HG03175 (cell line): ENCODE results near the gene AGPAT3.

Experiments used
- ATAC-seq: cut with Tn5 transposase; IDR thresholded peaks from one replicate; pipeline ENCODE4 v1.9.1; 2021; ENCODE audit warnings: mild to moderate bottlenecking, moderate library complexity; ENCODE audit not compliant: unreplicated experiment

Gene AGPAT3

DNA sequence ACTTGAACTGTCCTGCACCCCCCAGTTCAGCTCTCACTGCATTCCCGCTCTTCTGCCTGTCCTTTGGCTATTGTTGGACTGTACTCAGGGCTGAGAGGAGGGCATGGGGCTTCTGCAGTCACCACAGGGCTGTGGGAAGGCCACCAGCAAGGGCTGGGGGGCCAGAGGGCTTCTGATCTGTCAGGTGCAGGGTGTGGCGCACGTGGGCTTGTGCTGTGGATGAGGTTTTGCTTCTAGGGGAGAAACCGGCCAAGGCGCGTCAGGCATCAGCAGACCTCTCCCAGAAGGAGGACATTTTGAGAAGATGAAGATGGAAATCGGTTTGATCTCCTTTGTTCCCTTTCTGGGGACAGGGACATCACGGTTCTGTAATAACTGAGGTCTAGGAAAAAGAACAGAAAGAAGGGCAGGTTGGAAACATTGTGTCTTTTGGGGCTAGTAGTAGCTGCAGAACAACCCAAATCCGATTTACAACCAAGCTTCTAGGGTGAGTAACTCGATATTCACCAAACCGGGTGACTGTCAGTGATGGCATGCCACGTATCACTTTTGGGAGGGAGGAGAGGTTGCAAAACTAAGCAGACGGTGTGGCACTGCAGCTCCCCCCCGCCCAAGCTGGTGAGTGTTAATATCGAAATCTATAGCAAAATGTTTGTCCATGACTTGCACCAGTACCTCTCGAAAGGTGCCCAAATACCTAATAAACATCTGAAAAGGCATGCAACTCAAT lies 40.9 kb downstream of the AGPAT3 start:
- ATAC-seq = no peak

DNA sequence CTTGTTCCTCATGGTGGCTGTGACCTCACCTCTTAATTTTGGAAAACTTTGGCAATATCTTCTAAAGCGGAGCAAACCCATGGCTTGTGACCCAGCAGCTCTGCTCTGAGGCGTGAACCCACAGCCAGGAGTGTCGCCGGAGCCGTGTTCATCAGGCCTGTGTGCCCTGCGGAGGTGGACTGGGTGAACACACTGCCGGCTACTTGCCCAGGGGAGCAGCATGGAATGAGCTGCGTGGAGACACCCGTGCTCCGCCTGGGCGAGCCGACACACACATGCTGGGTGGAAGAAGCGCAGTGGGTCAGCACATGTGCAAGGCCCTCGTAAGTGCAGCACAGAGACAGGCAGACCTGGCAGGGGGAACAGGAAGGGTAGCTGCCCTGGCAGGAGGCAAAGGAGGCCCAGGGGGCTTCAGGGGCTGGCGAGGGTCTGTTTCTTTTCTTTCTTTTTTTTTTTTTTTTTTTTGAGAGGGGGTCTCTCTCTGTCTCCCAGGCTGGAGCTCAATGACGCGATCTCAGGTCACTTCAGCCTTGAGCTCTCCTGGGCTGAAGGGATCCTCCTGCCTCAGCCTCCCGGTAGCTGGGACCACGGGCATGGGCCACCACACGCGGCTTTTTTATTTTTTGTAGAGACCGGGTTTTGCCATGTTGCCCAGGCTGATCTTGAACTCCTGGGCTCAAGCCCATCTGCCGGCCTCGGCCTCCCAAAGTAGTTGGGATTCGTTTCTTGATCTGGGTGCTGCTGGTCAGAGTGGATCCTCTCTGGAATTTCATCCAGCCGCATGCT lies 41.8 kb downstream of the AGPAT3 start:
- ATAC-seq = no peak

DNA sequence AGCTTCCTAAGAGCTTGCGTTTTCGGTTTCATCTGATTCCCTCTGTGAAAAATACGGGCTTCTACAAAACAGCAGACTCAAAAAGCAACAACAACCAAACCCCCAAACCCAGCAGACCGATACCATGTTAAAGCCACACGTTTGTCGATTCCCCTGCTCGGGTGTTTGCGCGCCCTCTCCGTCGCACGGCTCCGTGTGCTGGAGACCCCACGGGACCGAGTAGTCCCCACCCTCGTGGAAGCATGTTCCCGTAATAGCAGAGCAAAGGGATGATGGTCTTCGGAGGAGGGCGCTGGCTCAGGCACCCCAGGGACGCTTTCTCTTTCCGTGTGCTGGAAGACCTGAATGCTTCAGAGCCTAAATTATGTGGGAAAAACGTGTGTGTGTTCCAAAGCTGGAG lies 42.7 kb downstream of the AGPAT3 start:
- ATAC-seq = no peak

DNA sequence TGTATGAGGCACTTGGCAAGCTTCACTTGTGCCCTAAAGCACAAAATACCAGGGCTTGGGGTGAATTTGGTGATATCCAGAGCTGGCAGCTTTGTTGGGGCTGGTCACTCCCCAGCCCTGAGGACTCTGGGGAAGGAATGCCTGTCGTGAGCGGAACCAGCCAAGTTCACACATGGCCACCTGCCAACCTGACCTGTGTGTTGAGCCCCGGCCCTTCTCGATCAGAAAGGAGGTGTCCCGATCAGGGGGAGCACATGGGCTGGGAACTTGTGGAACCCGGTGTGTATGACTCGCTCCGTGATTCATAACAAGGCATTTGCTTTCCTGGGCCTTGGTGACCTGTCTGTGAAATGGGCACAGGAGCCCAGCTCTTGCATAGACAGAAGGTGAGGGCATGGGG lies 43.1 kb downstream of the AGPAT3 start:
- ATAC-seq = no peak

DNA sequence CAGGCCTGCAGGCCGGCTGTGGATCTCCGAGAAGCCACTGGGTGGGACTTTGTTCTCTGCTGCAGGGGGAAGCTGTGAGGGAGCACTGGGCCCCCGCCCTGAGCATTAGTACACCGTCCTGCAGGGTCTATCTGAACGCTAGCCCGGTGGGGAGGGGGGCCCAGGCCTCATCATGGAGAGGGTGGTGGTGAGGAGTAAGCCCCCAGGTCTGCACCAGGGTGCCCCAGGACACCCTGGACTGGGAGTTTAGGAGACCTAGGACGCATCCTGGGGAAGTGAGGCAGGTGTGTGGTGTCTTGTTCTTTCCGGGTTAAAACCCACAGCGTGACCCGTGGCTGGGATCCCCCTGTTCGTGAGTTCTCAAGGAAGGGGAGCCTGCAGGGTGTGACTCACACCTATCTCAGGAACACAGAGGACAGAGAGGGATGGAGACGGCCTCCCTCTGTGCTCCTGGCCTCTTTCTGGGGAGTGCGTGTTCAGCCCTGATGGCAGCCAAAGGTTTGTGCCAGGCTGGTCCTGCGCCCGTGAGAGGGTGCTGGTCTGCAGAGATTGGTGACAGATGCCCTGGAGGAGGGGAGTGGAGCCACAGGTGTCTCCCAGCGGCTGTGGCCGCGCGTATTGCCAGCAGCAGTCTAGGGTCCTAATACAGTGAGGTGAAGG lies 44.8 kb downstream of the AGPAT3 start:
- no peak for ATAC-seq

DNA sequence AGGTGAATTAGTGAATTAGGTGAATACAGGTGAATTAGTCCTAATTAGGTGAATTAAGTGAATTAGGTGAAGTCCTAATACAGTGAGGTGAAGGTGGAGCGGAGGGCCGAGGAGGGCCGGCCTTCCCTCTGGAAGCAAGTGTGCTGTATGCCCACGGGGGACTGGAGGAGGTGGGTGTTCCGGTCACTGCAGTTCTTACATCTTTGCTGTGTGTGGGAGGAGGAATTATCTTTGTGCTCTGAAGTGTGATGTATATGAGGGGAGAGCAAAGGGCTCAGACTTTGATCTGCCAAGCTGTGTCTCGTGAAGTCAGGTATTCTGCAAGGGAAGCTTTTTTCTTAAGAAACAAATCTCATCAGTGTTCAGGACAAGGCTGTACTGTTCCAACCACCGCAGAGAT lies 45.4 kb downstream of the AGPAT3 start:
- ATAC-seq = no peak

DNA sequence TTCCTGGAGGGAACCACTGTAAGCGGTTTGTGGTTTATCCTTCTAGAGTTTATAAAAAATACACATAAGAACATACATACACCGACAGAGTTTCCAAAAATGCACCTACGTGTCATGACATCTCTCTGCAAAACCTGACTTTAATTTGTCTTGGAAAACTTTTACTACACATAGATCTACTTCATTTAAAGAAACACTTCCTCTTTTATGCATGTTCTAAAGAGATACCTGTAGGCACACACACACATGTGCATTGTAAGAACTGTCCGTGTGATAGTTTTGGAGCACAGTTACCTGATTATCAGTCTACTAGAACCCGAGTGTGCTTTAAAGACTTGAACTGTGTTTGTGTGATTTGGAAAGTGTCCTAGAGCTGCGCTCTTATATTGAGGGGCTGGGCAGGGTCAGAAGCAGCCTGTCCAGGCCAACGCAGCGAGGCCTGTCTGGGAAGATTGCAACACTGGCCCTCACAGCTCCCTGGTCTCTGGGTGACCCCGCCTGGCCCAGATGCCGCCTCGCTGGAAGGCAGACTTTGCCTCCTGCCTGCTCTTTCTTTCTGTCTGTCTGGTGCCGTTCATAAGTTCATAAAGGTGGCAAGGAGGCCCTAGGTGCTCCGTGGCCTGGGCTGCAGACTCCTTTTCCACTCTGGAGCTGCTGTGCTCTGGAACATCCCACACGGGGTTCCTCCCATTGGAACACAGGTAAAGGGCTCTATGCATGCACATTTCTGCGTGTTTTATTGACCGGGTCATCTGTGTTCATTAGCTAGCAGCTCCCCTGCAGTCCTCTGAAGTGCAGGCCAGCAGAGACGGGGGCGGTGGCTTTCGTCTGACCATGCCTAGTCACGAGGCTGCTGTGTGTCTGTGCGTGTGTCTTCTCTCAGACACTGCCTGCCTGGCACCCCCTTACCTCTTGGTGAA lies 46.3 kb downstream of the AGPAT3 start:
- no peak for ATAC-seq

DNA sequence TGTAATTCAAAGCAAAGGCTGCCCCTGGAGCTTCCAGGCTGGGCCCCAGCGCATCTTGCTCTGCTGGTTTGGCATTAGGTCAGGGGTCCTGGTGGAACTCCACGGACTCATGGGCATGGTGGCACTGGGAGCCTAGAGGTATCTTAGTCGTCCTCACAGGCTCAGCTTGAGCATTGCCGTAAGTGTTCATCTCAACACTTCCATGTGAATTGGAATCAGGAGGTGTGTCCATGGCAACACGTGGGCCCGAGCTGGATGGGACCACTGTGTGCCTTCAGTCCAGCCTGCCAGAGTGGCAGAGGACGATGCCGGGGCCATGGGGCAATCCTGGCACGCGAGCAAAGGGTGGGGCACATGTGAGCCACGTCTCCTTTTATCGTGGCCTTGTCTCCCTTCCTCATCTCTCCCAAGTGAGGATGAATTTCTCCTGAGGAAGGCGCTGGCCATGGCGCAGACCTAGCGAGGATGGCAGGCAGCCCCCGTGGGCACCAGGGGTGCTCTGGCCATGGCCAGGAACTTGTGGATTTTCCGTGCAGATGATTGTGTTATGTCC lies 47.0 kb downstream of the AGPAT3 start:
- ATAC-seq = no peak

DNA sequence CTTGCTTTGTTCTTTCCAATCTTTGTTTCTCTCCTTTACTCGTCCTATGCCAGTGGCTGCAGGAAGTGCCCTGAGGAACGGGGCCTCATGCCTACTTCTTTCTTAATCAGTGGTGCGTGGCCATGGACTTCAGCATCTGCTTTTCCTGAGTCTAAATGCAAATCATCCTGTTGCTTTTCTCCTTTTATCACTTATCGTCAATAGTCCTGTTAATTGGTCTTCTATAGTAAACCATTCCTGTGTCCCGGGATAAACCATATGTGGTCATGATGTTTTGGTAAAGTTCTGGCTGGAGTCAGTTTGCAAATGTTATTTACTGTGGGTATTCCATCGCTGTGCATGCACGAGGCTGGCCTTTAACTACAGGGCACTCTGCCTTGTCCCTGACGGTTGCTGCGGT lies 47.5 kb downstream of the AGPAT3 start:
- no peak for ATAC-seq

DNA sequence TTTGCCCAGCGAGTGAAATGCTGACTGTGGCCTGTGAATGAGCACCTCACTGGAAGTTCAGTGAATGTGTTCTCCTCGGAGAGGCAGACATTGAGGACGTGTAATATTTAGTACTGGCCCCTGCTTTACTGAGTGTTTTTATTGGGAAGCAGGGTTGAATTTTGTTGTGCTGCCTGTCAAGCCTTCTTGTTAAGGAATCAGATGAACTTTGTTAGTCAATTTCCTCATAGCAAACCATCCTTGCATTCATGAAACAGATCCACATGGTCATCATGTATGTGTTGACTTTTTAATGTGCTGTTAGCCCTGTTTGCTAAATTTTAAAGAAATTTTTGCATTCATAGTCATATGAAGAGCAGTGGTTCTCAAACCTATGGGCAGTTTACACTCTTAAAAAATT lies 47.9 kb downstream of the AGPAT3 start:
- no peak for ATAC-seq

DNA sequence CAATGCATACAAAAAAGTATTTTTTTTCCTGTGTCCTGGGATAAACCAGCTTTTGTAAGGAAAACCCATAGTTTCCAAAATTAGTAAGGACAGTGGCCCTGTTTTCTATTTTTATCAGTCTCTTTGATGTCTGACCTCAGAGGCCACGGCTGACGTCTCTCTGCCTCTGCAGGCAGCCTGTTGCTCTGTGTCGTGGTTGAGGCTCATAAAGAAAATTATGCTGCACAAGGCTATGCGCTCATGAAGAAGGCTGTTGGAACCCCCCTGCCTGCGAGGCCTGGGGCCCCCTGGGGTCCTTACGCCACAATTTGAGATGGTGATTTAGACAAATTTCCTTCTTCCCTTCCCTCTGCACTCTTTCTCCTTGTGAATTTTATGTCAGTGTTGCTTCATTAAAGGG lies 48.9 kb downstream of the AGPAT3 start:
- ATAC-seq = no peak

DNA sequence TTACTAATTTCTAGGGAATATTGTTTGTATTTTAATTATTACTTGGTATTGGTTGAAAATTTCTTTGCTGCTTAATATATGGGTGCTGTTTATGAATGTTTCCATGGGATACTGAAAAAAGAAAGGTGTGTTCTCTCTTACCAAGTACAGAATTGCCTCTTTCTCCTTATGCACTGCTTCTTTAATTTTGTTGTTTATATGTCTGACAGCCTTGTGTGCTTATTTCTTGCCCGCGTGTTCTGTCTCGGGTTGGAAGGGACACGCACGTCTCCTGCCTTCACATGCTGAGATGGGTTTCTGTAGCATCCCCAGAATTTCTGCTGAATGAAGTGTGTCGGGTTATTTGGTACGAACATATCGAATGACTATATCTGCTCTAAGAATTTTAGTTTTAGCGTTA lies 51.1 kb downstream of the AGPAT3 start:
- ATAC-seq = no peak

DNA sequence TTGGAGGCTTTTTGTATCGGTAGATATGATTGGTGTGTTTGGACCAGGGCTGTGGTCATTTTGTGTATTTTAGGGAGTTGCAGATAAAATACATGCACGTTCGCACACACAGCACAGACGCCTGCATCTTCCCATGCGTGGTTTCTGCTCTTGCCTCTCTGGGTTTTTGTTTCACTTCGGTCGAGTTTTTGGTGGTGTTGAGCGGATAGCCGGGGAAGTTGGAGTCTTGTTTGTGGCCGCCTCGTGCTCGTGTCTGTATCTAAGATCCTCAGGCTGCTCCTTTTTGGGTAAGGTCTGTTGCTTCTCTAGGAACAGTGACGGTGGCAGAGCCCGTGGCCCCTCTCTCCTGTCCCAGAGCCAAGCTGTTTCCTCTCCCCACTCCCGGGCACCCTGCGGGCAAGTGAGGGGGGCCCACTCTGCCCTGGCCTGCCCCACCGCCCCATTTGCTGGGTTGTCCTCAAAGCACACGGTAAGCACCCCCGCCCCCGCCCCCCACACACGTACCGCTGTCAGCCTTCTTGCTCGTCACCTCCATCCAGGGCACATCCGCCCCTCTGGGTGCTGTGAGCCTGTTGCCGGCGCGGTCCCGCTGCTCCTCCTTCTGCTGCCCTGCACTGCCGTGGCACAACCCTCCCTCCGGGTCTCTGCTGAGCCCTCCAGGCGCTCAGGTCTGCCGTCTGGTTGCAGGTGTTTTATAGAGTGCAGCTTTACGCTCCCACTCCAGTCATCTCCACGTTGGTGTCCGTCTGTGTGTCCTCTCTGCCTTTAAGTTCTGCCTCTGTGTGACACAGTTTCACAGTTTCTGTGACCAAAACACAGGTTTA lies 51.9 kb downstream of the AGPAT3 start:
- ATAC-seq = no peak

DNA sequence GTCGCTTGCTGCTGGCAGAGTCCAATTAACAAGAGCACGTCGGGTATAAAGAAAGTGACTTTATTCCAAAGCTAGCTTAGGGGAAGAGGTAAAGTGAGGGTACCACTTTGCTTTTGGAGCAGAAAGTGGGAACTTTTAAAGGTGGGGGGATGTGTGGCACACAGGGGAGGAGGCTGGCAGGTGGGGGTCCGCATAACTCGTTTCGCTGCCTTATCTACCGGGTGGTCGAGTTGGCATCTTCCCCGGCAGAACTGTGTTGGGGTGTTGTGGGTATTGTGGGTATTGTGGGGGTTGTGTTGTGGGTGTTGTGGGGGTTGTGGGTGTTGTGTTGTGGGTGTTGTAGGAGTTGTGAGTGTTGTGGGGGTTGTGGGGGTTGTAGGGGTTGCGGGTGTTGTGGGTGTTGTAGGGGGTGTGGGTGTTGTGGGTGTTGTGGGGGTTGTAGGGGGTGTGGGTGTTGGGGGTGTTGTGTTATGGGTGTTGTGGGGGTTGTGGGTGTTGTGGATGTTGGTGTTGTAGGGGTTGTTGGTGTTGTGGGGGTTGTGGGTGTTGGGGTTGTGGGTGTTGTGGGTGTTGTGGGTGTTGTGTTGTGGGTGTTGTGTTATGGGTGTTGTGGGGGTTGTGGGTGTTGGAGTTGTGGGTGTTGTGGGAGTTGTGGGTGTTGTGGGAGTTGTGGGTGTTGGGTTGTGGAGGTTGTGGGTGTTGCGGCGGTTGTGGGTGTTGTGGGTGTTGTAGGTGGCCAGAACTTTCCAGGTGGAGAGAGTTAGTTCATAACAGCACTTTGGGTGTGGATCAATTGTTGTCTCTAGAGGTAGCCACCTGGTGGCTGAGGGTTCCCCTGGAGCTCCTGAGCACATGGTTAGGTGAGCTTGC lies 52.7 kb downstream of the AGPAT3 start:
- no peak for ATAC-seq

DNA sequence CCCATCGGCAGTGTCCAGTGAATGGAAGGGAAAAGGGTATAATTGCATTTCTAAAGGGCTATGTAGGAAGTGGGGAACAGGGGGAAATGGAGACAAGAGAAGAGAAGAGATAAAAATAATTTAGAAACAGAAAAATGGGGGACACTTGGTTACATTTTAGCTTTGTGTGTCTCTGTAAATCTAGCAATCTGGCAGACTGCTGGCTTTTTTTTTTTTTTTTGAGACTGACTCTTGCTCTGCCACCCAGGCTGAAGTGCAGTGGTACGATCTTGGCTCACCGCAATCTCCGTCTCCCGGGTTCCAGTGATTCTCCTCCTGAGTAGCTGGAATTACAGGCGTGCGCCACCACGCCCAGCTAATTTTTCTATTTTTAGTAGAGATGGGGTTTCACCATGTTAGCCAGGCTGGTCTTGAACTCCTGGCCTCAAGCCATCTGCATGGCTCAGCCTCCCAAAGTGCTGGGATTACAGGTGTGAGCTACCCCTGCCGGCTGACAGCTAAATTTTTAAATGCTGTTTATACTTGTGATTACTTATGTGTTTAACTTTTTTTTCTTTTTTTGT lies 53.4 kb downstream of the AGPAT3 start:
- ATAC-seq = no peak

DNA sequence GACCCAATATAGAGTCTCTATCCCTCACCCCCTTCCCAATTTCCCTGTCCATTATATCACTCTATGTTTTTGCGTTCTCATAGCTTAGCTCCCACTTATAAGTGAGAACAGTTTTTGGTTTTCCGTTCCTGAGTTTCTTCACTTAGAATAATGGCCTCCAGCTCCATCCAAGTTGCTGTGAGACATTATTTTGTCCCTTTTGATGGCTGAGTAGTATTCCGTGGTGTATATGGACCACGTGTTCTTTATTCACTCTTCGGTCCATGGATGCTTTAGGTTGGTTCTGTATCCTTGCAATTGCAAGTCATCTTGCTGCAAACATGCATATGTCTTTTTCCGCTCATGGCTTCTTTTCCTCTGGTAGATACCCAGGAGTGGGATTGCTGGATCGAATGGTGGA lies 54.3 kb downstream of the AGPAT3 start:
- no peak for ATAC-seq

DNA sequence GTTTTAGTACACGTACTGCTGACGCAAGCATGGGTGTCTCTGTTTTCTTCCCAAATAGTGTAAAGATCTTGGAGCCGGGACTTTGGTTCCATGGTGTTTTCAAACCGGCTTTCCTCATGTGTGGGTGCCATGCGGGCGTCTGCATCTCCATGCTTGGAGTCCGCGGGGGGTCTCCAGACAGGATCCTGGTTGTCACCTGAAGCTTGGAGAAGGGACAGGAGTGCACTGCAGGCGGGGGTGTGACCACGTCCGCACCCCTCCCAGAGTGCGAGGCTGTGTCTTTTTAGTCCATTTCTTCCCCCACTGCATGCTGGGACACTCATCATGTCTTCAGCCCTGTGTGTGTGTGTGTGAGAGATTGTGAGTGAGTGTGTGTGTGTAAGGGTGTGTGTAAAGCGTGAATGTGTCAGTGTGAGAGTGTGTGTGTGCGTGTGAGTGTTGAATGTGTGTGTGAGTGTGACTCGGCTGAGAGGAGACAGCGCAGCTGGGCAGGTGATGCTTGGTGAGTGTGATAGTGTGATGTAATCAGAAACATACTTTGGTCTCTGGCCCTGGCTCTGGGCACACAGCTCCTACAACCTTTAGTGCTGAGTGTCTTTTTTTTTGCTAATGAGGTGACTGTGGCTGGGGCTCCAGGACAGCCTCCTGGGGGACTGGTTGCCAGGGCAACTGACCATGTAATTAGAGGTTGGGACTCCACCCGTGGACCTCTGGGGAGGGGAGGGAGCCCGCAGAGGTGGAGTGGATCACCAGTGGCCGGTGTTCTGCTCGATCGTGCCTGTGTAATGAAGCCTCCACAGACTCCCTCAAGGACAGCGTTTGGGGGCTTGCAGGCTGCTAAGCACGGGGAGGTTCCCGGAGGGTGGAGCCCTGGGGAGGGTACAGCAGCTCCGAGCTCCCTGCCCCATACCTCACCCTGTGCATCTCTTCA lies 55.1 kb downstream of the AGPAT3 start:
- no peak for ATAC-seq
